AG09309 (cell line): Measurements from ENCODE around the gene FXN.

Experiments used
- DNase-seq: peaks from one replicate; pipeline ENCODE4 v3.0.0-alpha.2; 2010; ENCODE audit warnings: low read depth
- H3K4me3 ChIP-seq: 2 replicates; pipeline ENCODE4 v1.5.1; 2011; ENCODE audit warnings: mild to moderate bottlenecking, low read depth, low read length, moderate library complexity; ENCODE audit not compliant: control insufficient read depth
- TF ChIP-seq, protein P1 (sequence below): IDR thresholded peaks from 2 replicates; pipeline ENCODE4 v1.5.1; 2011; ENCODE audit warnings: mild to moderate bottlenecking, low read depth, low read length, inconsistent platforms; ENCODE audit not compliant: insufficient read depth, control insufficient read depth; ENCODE audit errors: missing control alignments

The FXN gene

GRCh38 chr9:69074801-69075200 is 39.2 kb downstream of the FXN start:
- TF ChIP-seq, protein P1, sequence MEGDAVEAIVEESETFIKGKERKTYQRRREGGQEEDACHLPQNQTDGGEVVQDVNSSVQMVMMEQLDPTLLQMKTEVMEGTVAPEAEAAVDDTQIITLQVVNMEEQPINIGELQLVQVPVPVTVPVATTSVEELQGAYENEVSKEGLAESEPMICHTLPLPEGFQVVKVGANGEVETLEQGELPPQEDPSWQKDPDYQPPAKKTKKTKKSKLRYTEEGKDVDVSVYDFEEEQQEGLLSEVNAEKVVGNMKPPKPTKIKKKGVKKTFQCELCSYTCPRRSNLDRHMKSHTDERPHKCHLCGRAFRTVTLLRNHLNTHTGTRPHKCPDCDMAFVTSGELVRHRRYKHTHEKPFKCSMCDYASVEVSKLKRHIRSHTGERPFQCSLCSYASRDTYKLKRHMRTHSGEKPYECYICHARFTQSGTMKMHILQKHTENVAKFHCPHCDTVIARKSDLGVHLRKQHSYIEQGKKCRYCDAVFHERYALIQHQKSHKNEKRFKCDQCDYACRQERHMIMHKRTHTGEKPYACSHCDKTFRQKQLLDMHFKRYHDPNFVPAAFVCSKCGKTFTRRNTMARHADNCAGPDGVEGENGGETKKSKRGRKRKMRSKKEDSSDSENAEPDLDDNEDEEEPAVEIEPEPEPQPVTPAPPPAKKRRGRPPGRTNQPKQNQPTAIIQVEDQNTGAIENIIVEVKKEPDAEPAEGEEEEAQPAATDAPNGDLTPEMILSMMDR: no peak
- H3K4me3 ChIP-seq: no peak overlapping the region
- DNase-seq: no peak

DNA sequence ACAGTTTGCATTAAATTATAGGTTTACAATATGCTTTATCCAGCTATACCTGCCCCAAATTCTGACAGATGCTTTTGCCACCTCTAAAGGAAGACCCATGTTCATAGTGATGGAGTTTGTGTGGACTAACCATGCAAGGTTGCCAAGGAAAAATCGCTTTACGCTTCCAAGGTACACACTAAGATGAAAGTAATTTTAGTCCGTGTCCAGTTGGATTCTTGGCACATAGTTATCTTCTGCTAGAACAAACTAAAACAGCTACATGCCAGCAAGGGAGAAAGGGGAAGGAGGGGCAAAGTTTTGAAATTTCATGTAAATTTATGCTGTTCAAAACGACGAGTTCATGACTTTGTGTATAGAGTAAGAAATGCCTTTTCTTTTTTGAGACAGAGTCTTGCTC is 41.0 kb downstream of the FXN start:
- TF ChIP-seq, protein P1: no peak
- no peak overlapping the region for H3K4me3 ChIP-seq

GRCh38 chr9:69078069-69078468 is 42.5 kb downstream of the FXN start:
- no peak for DNase-seq
- H3K4me3 ChIP-seq: no peak overlapping the region
- TF ChIP-seq, protein P1: no peak

More for the DNA sequence above, 41.0 kb downstream of the FXN start:
- DNase-seq: no peak

DNA sequence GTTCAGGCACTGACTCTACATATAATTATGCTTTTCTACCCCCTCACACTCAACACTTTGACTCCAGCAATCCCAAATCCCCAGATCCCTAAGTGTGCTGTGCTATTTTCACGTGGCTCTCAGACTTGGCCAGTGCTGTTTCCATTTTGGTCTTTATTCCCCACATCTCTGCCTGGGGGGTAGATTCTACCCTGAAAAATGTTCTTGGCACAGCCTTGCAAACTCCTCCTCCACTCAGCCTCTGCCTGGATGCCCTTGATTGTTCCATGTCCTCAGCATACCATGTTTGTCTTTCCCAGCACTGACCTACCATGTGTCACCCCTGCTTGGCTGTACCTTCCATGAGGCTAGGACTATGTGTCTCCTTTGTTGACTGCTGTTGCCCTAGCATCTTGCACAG is 43.0 kb downstream of the FXN start:
- H3K4me3 ChIP-seq: no peak overlapping the region
- DNase-seq: no peak
- TF ChIP-seq, protein P1: no peak

DNA sequence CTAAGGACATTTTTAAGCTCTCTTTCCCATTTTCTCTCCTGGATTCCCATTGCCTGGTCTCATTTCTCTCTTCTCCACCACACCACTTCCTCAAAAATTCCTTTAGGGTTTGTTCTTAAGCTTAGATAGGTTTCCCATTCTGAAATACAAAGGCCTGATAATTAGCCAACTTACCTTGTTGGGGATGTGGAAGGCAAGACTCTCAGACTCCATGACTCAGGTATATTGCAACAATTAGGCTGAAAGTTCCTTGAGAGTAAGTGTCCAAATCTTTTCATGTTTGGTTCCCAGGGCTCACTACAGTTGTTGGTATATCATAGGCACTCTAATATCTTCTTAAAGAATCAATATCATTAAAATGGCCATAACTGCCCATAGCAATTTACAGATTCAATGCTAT is 43.6 kb downstream of the FXN start:
- H3K4me3 ChIP-seq: no peak overlapping the region
- no peak for DNase-seq
- TF ChIP-seq, protein P1: no peak

- no peak overlapping the region for H3K4me3 ChIP-seq
- DNase-seq: no peak
- TF ChIP-seq, protein P1: no peak
These were observed 45.7 kb downstream of the FXN start for GRCh38 chr9:69081261-69081660.

- TF ChIP-seq, protein P1: no peak
- DNase-seq: no peak
- H3K4me3 ChIP-seq: no peak overlapping the region
These were observed 47.8 kb downstream of the FXN start for GRCh38 chr9:69083321-69083720.
